HG03159 (cell line): ENCODE measurements around the gene IFITM1.
"Not testable (repeated sequence)": the region's sequence is repeated elsewhere in the genome, so short reads cannot be mapped to it uniquely, and the experiment has no call there.

ENCODE experiments used
- ATAC-seq: cut with Tn5 transposase; IDR thresholded peaks from one replicate; pipeline ENCODE4 v1.9.1; 2021; ENCODE audit warnings: mild to moderate bottlenecking, moderate library complexity; ENCODE audit not compliant: unreplicated experiment

Gene IFITM1

GRCh38 chr11:293852-294661, 19.8 kb upstream of the IFITM1 start:
- ATAC-seq, result no peak

DNA sequence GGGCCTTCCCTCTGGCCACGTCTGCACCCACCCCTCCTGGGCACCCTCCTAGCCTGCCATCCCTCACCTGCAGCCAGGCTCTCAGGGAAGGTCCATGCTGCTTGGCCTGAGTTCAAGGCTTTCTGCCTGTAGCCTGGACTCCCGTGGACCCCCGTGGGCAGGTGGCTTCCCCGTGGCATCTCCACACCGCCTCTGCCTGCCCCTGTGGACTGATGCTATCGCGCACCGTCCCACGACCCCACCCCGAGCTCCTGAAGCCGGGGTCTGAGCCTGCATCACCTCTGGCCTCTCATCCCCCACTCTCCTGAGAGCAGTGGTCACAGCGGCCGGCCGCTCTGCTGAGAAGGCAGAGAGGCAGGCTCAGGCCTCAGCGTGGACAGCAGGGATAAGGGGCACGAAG, 19.1 kb upstream of the IFITM1 start:
- no peak for ATAC-seq

GRCh38 chr11:295351-296170, 18.3 kb upstream of the IFITM1 start:
- ATAC-seq, result no peak

- no peak for ATAC-seq
These were observed 17.4 kb upstream of the IFITM1 start for GRCh38 chr11:296171-297050.

GRCh38 chr11:297051-297585, 16.7 kb upstream of the IFITM1 start:
- ATAC-seq, result no peak

DNA sequence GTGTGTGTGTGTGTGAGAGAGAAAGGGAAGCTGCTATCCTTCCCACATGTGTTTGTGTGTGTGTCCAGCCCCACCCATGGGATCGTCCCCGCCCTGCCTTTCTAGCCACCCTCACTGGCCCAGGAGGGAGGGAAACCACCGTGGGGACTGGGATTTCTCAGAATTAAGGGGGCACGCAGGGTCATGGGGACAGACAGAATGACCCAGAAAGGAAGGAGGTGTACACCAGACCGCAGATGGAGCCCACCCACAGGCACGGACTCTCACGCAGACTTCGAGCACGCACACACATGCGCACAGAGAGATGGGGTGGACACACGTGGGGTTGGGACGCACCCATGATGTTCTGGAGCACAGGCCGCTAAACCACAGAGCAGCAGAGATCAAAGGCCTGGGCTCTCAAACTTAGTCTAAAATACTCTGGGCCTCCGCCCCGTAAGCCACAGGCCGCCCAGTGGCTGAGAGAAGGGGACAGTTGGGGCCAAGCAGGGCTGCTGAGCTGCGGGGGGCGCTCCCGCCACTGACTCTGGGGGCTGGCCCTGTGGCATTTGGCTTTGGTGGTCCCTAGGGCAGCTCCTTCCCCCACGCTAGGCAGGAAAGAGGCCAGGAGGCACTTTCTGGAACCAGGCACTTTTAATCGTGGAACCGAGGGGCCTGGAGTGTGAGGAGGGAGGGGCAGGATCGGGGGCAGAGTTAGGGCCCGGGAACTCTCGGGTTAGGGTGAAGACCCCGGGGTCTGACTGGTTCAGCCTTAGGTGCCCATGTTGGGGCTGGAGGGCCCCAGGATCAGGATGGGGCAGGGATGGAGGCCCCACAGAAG, 16.0 kb upstream of the IFITM1 start:
- no peak for ATAC-seq

GRCh38 chr11:298406-299065, 15.3 kb upstream of the IFITM1 start:
- no peak for ATAC-seq

DNA sequence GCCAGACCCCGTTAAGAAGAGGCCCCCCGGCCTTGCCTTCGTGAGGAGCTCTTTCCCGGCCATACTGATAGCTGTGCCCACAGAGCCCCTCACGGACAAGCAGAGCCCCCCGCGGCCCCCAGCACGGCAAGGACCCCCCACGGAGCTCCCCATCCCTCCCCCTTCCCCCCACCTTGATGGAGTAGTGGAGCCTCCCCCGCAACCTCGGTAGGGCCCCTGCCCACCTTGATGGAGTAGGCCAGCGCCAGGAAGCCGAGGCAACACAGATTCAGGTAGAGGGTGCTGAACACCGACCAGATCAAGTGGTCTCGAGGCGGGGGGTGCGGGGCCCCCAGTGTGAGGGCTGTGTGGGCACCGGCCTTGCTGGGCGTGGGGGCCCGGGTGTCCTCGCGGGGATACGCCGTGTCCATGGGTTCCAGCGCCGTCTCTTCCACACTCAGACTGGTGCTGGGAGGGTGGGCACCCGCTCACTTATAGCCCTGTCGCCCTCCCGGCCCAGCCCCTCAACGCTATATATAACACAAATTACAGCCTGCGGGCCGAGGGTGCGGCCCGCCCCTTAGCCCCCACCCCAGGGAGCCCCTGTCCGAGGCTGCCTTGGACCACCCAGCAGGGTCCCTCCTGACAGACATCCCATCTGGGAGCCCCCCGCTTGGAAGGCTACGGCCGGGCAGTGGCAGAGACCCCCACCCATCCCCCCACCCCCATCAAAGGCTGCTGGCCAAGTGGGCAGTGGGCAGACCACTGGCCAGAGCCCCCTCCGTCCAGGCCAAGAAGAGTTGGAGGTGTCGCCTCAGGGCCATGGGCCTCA, 14.6 kb upstream of the IFITM1 start, which contains the start of gene IFITM5:
IFITM5 (minus strand) TSS at position 446 of the 811 bp plus-strand sequence; CDS start at position 410, 36 bp downstream.
- ATAC-seq, result no peak

- ATAC-seq, result no peak
These were observed 13.7 kb upstream of the IFITM1 start for GRCh38 chr11:299951-300735.

- no peak for ATAC-seq
These were observed 10.5 kb upstream of the IFITM1 start for GRCh38 chr11:303363-303762.

DNA sequence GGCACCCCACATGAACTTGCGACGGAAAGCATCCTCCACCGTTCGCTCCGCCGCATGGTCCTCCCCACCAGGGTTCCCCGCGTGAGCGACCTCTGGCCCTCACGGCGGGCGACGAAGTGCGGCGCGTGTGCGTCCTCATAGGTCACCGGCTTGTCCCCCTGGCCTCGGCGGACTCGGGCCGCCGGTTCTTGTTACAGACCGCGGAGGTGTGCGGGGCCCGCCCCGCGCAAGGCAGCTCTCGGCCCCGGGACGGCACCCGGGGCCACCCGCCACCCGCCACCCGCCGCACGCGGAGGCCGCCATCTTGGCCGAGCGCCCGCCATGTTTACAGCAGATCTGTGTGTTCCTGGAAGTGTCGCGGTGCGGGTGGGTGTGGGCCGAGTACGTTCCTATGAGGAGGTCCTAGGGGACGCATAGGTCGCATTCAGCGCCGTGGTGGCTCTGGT, 9.8 kb upstream of the IFITM1 start:
- no peak for ATAC-seq

- no peak for ATAC-seq
These were observed 8.7 kb upstream of the IFITM1 start for GRCh38 chr11:304915-305843.

DNA sequence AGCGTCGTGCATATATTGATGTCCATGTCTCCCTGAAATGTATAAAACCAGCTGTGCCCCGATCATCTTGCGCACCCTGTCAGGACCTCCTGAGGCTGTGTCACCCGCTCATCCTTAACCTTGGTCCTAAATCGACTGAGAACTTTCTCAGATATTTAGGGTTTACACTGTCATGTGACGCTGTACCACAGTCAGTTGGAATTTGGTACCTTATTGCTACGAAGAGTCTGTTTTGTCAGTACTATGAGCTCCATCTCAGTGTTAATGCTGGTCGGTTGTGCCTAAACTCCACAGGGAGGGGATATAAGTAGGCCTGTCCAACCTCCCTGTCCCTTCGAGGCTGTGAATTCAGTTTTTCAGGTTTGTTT, 8.0 kb upstream of the IFITM1 start:
- ATAC-seq, result no peak

GRCh38 chr11:306645-307371, 7.0 kb upstream of the IFITM1 start:
- no peak for ATAC-seq

DNA sequence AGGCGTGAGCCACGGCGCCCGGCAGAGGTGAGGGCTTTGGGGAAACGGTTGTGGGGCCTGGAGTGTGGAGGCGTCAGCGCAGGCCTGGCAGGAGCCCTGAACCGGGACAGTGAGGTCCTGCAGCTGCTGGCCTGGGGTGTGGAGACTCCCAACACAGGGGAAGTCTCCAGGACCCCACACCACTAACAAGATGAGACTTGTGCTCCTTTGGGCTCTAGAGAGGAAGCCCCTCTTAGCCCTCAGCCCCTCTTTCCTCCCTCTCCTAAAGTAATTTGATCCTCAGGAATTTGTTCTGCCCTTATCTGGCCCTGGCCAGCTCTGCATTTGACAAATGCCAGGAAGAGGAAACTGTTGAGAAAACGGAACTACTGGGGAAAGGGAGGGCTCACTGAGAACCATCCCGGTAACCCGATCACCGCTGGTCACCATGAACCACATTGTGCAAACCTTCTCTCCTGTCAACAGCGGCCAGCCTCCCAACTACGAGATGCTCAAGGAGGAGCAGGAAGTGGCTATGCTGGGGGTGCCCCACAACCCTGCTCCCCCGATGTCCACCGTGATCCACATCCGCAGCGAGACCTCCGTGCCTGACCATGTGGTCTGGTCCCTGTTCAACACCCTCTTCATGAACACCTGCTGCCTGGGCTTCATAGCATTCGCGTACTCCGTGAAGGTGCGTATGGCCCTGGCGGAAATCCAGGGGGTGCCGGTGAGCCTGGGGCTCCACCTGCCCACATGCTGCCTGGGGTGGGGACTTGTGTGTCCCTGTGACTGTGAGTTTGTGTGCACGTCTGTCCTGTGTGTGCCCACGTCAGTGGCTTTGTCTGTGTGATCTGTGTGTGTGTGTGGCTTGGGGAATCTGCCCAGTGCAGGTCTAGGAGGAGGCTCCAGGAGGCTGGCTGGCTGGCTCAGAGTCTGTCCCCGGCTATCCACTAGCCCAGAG, 5.8 kb upstream of the IFITM1 start, which contains the start of gene IFITM2:
IFITM2 (plus strand) TSS at position 51 of the 943 bp plus-strand sequence; CDS start at position 428, 377 bp downstream.
- not testable (repeated sequence) for ATAC-seq
